Activated B cell treated with CpG ODN at 0.5 μM for 24 hours (primary cell): ENCODE results near the gene INPP4B. TPM values are rescaled to one million over a fixed set of nuclear protein-coding genes. Genes with fewer than 3 reads are reported as not detected.

ENCODE experiments used
- ATAC-seq: fragments of 200-7000 bp; cut with Tn5 transposase; one replicate; pipeline ENCODE4 v1.10.0; 2021; ENCODE audit warnings: low read depth, mild to moderate bottlenecking, moderate library complexity
- CTCF ChIA-PET: fragments of 350-600 bp; sonication (Branson Sonifier 250); formaldehyde crosslinking; loops from one replicate; lab custom pipeline; 2021; ENCODE audit warnings: antibody characterized with exemption; lab: Charles Lee
- POLR2A ChIA-PET: fragments of 350-600 bp; sonication (Branson Sonifier 250); formaldehyde crosslinking; loops from one replicate; lab custom pipeline; 2021; ENCODE audit warnings: antibody characterized with exemption; lab: Charles Lee
- DNase-seq: peaks from one replicate; pipeline ENCODE4 v3.0.0; 2022
- H3K27ac Mint-ChIP-seq: one replicate; pipeline ENCODE4 v1.8.0; 2020; ENCODE audit warnings: mixed read lengths
- H3K27me3 Mint-ChIP-seq: one replicate; pipeline ENCODE4 v1.8.0; 2021; ENCODE audit warnings: mixed read lengths
- H3K36me3 Mint-ChIP-seq: one replicate; pipeline ENCODE4 v1.8.0; 2021; ENCODE audit warnings: low read depth, mixed read lengths
- H3K4me1 Mint-ChIP-seq: one replicate; pipeline ENCODE4 v1.8.0; 2021; ENCODE audit warnings: mixed read lengths
- H3K4me3 Mint-ChIP-seq: one replicate; pipeline ENCODE4 v1.8.0; 2020; ENCODE audit warnings: mild to moderate bottlenecking, mixed read lengths
- H3K9me3 Mint-ChIP-seq: one replicate; pipeline ENCODE4 v1.8.0; 2020; ENCODE audit warnings: mixed read lengths
- CTCF ChIP-seq: fragments of 200-600 bp; IDR thresholded peaks from one replicate; pipeline ENCODE4 v1.8.0; 2022; ENCODE audit warnings: antibody characterized with exemption, mild to moderate bottlenecking
- intact Hi-C: fragments of 100-400 bp; cut with micrococcal nuclease; formaldehyde crosslinking; loops from one replicate; pipeline ENCODE4 v1.15.1; 2024
- total RNA-seq: library from RNA; stranded (reverse); gene quantifications from 2 replicates; pipeline ENCODE4 v1.2.3, GENCODE V29; 2022

The INPP4B gene
- total RNA-seq, 1 donor from 2014 or later = 0.11 TPM

DNA sequence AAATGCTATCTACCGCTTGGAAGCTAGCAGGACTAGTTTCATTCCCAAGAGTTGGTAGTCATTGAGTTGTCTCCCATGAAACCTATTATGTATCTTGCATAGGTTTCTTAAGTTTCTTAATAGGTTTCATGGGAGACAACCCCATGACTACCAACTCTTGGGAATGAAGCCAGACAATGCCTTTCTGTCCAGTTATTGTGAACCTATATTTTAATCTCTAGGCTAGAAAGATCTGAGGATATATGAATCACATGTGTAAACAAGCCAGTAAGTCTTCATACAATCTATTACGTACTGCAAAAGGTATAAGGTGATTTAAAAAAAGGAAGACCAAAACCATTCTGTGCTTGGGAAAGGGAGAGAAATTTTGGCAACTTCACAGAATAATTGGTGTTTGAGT lies 162.6 kb downstream of the INPP4B start:
- CTCF ChIA-PET = no interaction called here

DNA sequence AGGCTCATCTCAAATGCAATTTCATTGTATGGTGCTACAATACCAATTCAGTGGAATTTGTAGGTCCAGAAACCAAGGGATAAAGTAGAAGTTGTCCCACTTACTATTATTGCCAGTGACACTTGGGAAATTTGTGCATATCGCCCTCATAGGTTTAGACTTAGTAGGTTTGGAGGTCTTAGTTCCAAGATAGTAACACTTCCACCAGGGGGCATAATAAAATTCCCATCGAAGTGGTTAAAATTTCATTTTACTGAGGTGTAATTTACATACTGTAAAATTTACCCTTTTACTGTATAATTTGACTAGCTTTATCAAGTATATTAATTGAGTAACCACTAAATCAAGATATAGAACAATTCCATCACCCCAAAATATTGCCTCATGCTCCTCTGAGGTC lies 174.6 kb downstream of the INPP4B start:
- ATAC-seq (no peak), DNase-seq (no peak)
- POLR2A ChIA-PET = no interaction called here
- H3K4me1 Mint-ChIP-seq = no peaks in the 10 kb centered on the region
- CTCF ChIA-PET = no interaction called here
- intact Hi-C loops = no loop called here
- H3K9me3 Mint-ChIP-seq = peaks cover 13% of the 10 kb centered on the region
- TF ChIP-seq CTCF = no peak
- H3K36me3 Mint-ChIP-seq = no peaks in the 10 kb centered on the region
- no peak overlapping the region for H3K27ac Mint-ChIP-seq
- no peaks in the 10 kb centered on the region for H3K27me3 Mint-ChIP-seq
- no peak overlapping the region for H3K4me3 Mint-ChIP-seq

More for the DNA sequence above, 162.6 kb downstream of the INPP4B start:
- ATAC-seq = no peak
- H3K4me3 Mint-ChIP-seq = no peak overlapping the region
- no peaks in the 10 kb centered on the region for H3K9me3 Mint-ChIP-seq
- H3K4me1 Mint-ChIP-seq = no peaks in the 10 kb centered on the region
- intact Hi-C loops = no loop called here
- POLR2A ChIA-PET = no interaction called here
- H3K27ac Mint-ChIP-seq = no peak overlapping the region
- no peaks in the 10 kb centered on the region for H3K27me3 Mint-ChIP-seq
- H3K36me3 Mint-ChIP-seq = no peaks in the 10 kb centered on the region
- DNase-seq = no peak
- TF ChIP-seq CTCF = no peak

GRCh38 chr4:142663828-142664227 lies 182.3 kb downstream of the INPP4B start:
- ChIA-PET CTCF (no interaction called here), POLR2A (no interaction called here)
- Mint-ChIP-seq H3K9me3 (peaks cover 20% of the 10 kb centered on the region), H3K4me1 (no peaks in the 10 kb centered on the region), H3K36me3 (no peaks in the 10 kb centered on the region), H3K27me3 (no peaks in the 10 kb centered on the region), H3K4me3 (no peak overlapping the region), H3K27ac (no peak overlapping the region)
- no peak for DNase-seq
- intact Hi-C loops = no loop called here
- no peak for TF ChIP-seq CTCF
- no peak for ATAC-seq

DNA sequence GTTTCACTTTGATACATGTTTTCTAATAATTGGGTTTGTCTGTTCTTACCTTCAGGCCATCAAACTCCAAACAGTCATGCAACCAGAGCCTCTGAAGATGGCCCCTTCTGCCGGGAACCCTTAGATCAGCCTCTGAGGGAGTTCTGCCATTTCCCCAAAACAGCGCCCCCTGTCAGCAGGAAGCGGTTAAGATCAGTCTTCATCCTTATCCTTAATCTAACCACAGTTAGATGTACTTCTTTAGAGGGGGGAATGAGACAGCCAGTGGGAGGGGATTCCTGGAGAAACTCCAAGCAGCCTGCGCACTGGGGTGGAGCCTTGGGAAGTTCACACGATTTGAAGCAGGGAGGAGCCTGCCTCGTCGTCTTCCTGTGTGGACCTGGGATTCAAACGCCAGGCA lies 185.4 kb downstream of the INPP4B start:
- Mint-ChIP-seq H3K27me3 (no peaks in the 10 kb centered on the region), H3K36me3 (peaks cover 4% of the 10 kb centered on the region), H3K4me3 (no peak overlapping the region), H3K27ac (no peak overlapping the region), H3K4me1 (no peaks in the 10 kb centered on the region), H3K9me3 (peaks cover 26% of the 10 kb centered on the region)
- intact Hi-C loops = no loop called here
- DNase-seq = no peak
- TF ChIP-seq CTCF = no peak
- CTCF ChIA-PET = no interaction called here
- ATAC-seq = no peak
- POLR2A ChIA-PET = no interaction called here

- Mint-ChIP-seq H3K27ac (no peak overlapping the region), H3K27me3 (no peaks in the 10 kb centered on the region), H3K4me1 (no peaks in the 10 kb centered on the region), H3K36me3 (peaks cover 4% of the 10 kb centered on the region), H3K4me3 (no peak overlapping the region), H3K9me3 (peaks cover 44% of the 10 kb centered on the region)
- intact Hi-C loops = no loop called here
- DNase-seq (no peak), ATAC-seq (no peak)
- ChIA-PET POLR2A (no interaction called here), CTCF (no interaction called here)
- no peak for TF ChIP-seq CTCF
Observed at GRCh38 chr4:142656178-142656577, 189.9 kb downstream of the INPP4B start.
